ENCODE data around the gene GRHL3.

DNA sequence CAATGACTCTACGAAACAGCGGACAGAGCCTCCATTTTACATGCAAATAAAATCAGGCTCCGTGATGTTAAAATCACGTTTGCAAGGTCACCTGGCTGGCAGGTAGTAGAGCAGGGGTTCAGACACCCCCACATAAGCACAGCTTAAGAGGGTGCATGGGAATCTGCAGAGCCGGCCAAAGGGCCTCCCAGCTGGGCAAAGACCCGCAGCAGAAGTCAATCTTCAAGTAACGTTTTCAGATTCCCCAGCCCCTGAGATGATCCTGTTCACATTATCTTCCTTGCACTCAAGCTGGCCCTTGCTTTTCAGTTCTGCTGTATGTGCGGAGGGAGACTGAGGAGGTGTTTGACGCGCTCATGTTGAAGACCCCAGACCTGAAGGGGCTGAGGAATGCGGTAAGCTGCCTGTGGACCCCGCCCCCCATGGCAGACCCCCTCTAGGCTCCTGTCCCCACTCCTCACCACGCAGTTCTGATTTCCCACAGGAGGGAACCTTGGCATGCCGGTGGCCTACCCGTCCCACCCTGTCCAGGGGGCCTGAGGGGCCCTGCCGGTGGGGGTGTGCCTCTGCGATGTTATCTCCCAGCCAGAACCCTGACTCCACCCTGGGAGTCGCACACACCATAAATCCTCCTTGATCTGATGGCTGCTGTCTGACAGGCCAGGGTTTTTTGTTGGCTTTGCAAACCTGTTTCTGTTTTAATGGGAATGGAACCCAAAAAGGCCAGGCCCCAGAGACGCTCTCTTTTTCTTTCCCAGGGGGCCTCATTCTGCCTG is 28.2 kb downstream of the GRHL3 start:
- no peak for TF ChIP-seq EZH2 (IDR thresholded peaks at IDR 0.05; ENCODE audit: insufficient read depth, poor library complexity, severe bottlenecking)
- TF ChIP-seq EZH2phosphoT487 (IDR thresholded peaks at IDR 0.05; ENCODE audit: insufficient read depth, low read depth) = no peak
